ENCODE data around the gene ULK4.
"Not testable (repeated sequence)": the region's sequence is repeated elsewhere in the genome, so short reads cannot be mapped to it uniquely, and the experiment has no call there.

Gene ULK4

GRCh38 chr3:41932464-41932863, 29.4 kb downstream of the ULK4 start:
- H3K4me3 ChIP-seq: no peak overlapping the region
- peak in 1 of 2 experiments; percentile 6 for DNase-seq (ENCODE audit: low spot score in 2 of 2)
- H3K9me3 ChIP-seq: no peaks in the 10 kb centered on the region
- peaks cover 16% of the 10 kb centered on the region for H3K4me1 ChIP-seq
- in situ Hi-C loops (cut with MboI; ENCODE audit: low sequenced_read_pairs): no loop called here
- no peaks in the 10 kb centered on the region for H3K36me3 ChIP-seq (replicated peaks)
- no peaks in the 10 kb centered on the region for H3K27me3 ChIP-seq (ENCODE audit: low read depth)

- DNase-seq (ENCODE audit: low spot score in 2 of 2): no peak
- Histone ChIP-seq H3K9me3 (no peaks in the 10 kb centered on the region), H3K27me3 (ENCODE audit: low read depth) (no peaks in the 10 kb centered on the region), H3K36me3 (replicated peaks) (no peaks in the 10 kb centered on the region), H3K4me1 (no peaks in the 10 kb centered on the region), H3K4me3 (no peak overlapping the region)
- in situ Hi-C loops (cut with MboI; ENCODE audit: low sequenced_read_pairs): no loop called here
Measured at GRCh38 chr3:41920406-41920965, 41.4 kb downstream of the ULK4 start.

GRCh38 chr3:41915353-41915752, 46.5 kb downstream of the ULK4 start:
- no peaks in the 10 kb centered on the region for H3K9me3 ChIP-seq
- H3K27me3 ChIP-seq (ENCODE audit: low read depth): no peaks in the 10 kb centered on the region
- in situ Hi-C loops (cut with MboI; ENCODE audit: low sequenced_read_pairs): no loop called here
- no peak for DNase-seq (ENCODE audit: low spot score in 2 of 2)
- no peaks in the 10 kb centered on the region for H3K36me3 ChIP-seq (replicated peaks)
- H3K4me1 ChIP-seq: no peaks in the 10 kb centered on the region
- no peak overlapping the region for H3K4me3 ChIP-seq

GRCh38 chr3:41912280-41912679, 49.6 kb downstream of the ULK4 start:
- Histone ChIP-seq H3K9me3 (no peaks in the 10 kb centered on the region), H3K4me1 (no peaks in the 10 kb centered on the region), H3K27me3 (ENCODE audit: low read depth) (no peaks in the 10 kb centered on the region), H3K36me3 (replicated peaks) (no peaks in the 10 kb centered on the region), H3K4me3 (no peak overlapping the region)
- in situ Hi-C loops (cut with MboI; ENCODE audit: low sequenced_read_pairs): no loop called here
- no peak for DNase-seq (ENCODE audit: low spot score in 2 of 2)

DNA sequence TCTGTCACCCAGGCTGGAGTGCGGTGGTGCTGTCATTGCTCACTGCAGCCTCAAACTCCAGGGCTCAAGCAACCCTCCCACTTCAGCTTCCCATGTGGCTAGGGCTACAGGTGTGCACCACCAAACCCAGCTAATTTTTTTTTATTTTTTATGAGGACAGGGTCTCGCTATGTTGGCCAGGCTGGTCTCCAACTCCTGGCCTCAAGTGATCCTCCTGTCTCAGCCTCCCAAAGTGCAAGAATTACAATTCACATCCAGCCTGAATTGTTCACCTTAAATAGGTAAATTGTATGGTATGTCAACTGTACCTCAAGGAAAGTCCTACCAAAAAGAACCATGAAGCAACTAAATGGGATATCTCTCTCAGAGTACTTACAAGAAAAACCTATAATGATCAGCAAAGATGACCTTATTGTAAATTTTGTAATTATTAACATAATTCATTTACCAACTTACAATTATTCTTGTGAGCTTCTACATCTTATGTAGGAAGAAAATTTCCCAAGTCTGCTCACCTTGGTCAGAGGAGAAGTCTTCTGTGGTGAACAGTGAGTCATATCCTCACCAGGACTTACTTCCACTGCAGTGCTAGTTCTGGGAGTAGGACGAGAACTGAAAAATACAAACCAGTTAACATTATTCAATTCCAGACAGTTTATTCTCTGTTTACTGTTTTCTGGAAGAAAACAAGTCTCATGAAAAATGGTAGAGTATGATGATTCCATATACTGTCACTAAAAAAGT, 54.4 kb downstream of the ULK4 start:
- Histone ChIP-seq H3K27me3 (ENCODE audit: low read depth) (no peaks in the 10 kb centered on the region), H3K36me3 (replicated peaks) (no peaks in the 10 kb centered on the region), H3K4me3 (no peak overlapping the region), H3K4me1 (no peaks in the 10 kb centered on the region), H3K9me3 (no peaks in the 10 kb centered on the region)
- in situ Hi-C loops (cut with MboI; ENCODE audit: low sequenced_read_pairs): loop anchor here (10.0 kb wide), 1 partner anchor 177 kb away; no protein-coding TSS in a partner anchor
- DNase-seq (ENCODE audit: low spot score in 2 of 2): no peak

- Histone ChIP-seq H3K9me3 (no peaks in the 10 kb centered on the region), H3K27me3 (ENCODE audit: low read depth) (no peaks in the 10 kb centered on the region), H3K36me3 (replicated peaks) (no peaks in the 10 kb centered on the region), H3K4me1 (no peaks in the 10 kb centered on the region), H3K4me3 (no peak overlapping the region)
- in situ Hi-C loops (cut with MboI; ENCODE audit: low sequenced_read_pairs): loop anchor here (10.0 kb wide), 1 partner anchor 185 kb away; no protein-coding TSS in a partner anchor
- no peak for DNase-seq (ENCODE audit: low spot score in 2 of 2)
Measured at GRCh38 chr3:41900265-41900664, 61.6 kb downstream of the ULK4 start.

DNA sequence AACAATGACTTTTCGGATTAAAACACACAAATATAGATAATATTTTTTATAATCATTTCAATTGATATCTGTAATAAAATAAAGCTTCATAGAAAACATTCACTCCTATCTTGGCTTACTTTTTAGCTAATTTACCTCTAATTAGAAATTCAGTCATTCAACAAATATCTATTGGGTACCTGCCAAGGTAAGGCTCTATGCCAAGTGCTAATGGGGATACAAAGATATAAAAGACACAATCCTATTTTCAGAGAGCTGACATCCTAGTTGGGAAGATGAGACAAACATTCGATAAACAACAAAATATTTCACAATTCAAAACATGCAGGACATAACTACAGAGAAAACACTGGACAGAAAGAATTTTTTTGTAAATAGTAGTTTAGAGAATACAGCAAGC, 63.3 kb downstream of the ULK4 start:
- H3K4me1 ChIP-seq: no peaks in the 10 kb centered on the region
- H3K36me3 ChIP-seq (replicated peaks): no peaks in the 10 kb centered on the region
- no peaks in the 10 kb centered on the region for H3K9me3 ChIP-seq
- no peaks in the 10 kb centered on the region for H3K27me3 ChIP-seq (ENCODE audit: low read depth)
- no peak overlapping the region for H3K4me3 ChIP-seq
- in situ Hi-C loops (cut with MboI; ENCODE audit: low sequenced_read_pairs): loop anchor here (25.0 kb wide), 1 partner anchor 539 kb away; no protein-coding TSS in a partner anchor
- no peak for DNase-seq (ENCODE audit: low spot score in 2 of 2)

GRCh38 chr3:41893977-41894376, 67.9 kb downstream of the ULK4 start:
- H3K4me3 ChIP-seq: no peak overlapping the region
- H3K27me3 ChIP-seq (ENCODE audit: low read depth): no peaks in the 10 kb centered on the region
- H3K36me3 ChIP-seq (replicated peaks): no peaks in the 10 kb centered on the region
- H3K4me1 ChIP-seq: no peaks in the 10 kb centered on the region
- DNase-seq (ENCODE audit: low spot score in 2 of 2): peak; percentile 40 to 44
- no peaks in the 10 kb centered on the region for H3K9me3 ChIP-seq
- in situ Hi-C loops (cut with MboI; ENCODE audit: low sequenced_read_pairs): loop anchor here (5.0 to 25.0 kb wide), 2 partner anchors 208 to 543 kb away; no protein-coding TSS in a partner anchor

GRCh38 chr3:41888368-41889076, 73.4 kb downstream of the ULK4 start:
- H3K27me3 ChIP-seq (ENCODE audit: low read depth): no peaks in the 10 kb centered on the region
- in situ Hi-C loops (cut with MboI; ENCODE audit: low sequenced_read_pairs): loop anchor here (10.0 to 25.0 kb wide), 2 partner anchors 549 to 1564 kb away; no protein-coding TSS in a partner anchor
- H3K4me1 ChIP-seq: no peaks in the 10 kb centered on the region
- DNase-seq (ENCODE audit: low spot score in 2 of 2): no peak
- H3K36me3 ChIP-seq (replicated peaks): no peaks in the 10 kb centered on the region
- no peaks in the 10 kb centered on the region for H3K9me3 ChIP-seq
- H3K4me3 ChIP-seq: no peak overlapping the region

GRCh38 chr3:41882956-41883355, 78.9 kb downstream of the ULK4 start:
- in situ Hi-C loops (cut with MboI; ENCODE audit: low sequenced_read_pairs): loop anchor here (5.0 to 25.0 kb wide), 3 partner anchors 554 to 1558 kb away; no protein-coding TSS in a partner anchor
- no peak for DNase-seq (ENCODE audit: low spot score in 2 of 2)
- no peaks in the 10 kb centered on the region for H3K36me3 ChIP-seq (replicated peaks)
- H3K4me3 ChIP-seq: no peak overlapping the region
- H3K27me3 ChIP-seq (ENCODE audit: low read depth): no peaks in the 10 kb centered on the region
- H3K4me1 ChIP-seq: no peaks in the 10 kb centered on the region
- H3K9me3 ChIP-seq: no peaks in the 10 kb centered on the region

GRCh38 chr3:41881233-41881821, 80.6 kb downstream of the ULK4 start:
- no peaks in the 10 kb centered on the region for H3K9me3 ChIP-seq
- H3K4me1 ChIP-seq: no peaks in the 10 kb centered on the region
- no peaks in the 10 kb centered on the region for H3K36me3 ChIP-seq (replicated peaks)
- no peaks in the 10 kb centered on the region for H3K27me3 ChIP-seq (ENCODE audit: low read depth)
- DNase-seq (ENCODE audit: low spot score in 2 of 2): peak; percentile 13 to 36
- no peak overlapping the region for H3K4me3 ChIP-seq
- in situ Hi-C loops (cut with MboI; ENCODE audit: low sequenced_read_pairs): loop anchor here (5.0 to 25.0 kb wide), 3 partner anchors 556 to 1557 kb away; no protein-coding TSS in a partner anchor

- no peak overlapping the region for H3K4me3 ChIP-seq
- H3K9me3 ChIP-seq: no peaks in the 10 kb centered on the region
- H3K36me3 ChIP-seq (replicated peaks): no peaks in the 10 kb centered on the region
- H3K27me3 ChIP-seq (ENCODE audit: low read depth): no peaks in the 10 kb centered on the region
- no peaks in the 10 kb centered on the region for H3K4me1 ChIP-seq
- in situ Hi-C loops (cut with MboI; ENCODE audit: low sequenced_read_pairs): loop anchor here (5.0 to 25.0 kb wide), 3 partner anchors 557 to 1556 kb away; no protein-coding TSS in a partner anchor
- no peak for DNase-seq (ENCODE audit: low spot score in 2 of 2)
Measured at GRCh38 chr3:41880387-41880786, 81.5 kb downstream of the ULK4 start.

DNA sequence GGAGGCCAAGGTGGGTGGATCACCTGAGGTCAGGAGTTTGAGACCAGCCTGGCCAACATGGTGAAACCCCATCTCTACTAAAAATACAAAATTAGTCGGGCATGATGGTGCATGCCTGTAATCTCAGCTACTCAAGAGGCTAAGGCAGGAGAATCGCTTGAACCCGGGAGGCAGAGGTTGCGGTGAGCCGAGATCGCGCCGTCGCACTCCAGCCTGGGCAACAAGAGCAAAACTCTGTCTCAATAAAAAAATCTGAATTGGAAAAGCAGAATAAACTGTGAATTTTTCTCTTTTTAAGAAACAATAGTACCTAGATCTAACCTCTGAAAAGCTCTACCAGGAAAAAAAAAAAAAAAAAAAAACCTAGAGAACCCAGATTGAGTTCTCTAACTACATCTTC, 84.2 kb downstream of the ULK4 start:
- DNase-seq (ENCODE audit: low spot score in 2 of 2); H3K4me1 ChIP-seq; H3K9me3 ChIP-seq; H3K36me3 ChIP-seq (replicated peaks); H3K4me3 ChIP-seq; H3K27me3 ChIP-seq (ENCODE audit: low read depth): not testable (repeated sequence)
- in situ Hi-C loops (cut with MboI; ENCODE audit: low sequenced_read_pairs): loop anchor here (25.0 kb wide), 1 partner anchor 560 kb away; no protein-coding TSS in a partner anchor

All from HAP-1 (cell line).